Measurements from ENCODE around the gene PSEN1. TPM values are rescaled to one million over a fixed set of nuclear protein-coding genes. Genes with fewer than 3 reads are reported as not detected.
A peak's percentile ranks its signal among the peaks of the same experiment; 100 is the strongest.

The PSEN1 gene
- total RNA-seq, 1 experiment from 2014 or later: 26.9 TPM

DNA sequence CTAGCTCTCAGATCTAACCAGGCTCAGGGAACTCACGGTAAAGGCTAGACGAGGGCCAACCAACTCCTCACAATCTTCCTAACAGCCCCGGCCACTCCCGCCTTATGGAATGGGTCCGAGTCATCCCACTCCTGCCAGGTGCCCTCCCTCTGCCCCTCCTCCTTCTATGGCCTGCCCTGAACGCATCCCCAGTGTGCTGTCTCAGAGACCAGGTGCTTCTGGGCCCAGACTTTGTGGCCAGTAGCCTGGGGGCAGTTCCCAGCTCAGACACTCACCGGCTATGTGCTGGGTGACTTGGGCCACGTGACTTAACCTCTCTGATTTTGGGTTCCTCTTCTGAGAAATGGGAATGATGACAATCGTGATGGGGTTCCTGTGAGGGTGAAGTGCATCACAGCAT lies 123.5 kb downstream of the PSEN1 start:
- CTCF ChIA-PET: no interaction called here
- peak; percentile 59 for ATAC-seq
- Histone ChIP-seq H4K20me1 (ENCODE audit: insufficient read depth) (no peaks in the 10 kb centered on the region), H3K4me3 (replicated peaks in 1 of 2; ENCODE audit: low read depth in 1 of 2, low read length in 2 of 2) (no peak overlapping the region), H3K36me3 (ENCODE audit: control insufficient read depth in 1 of 2, insufficient read depth in 2 of 2, low read length in 2 of 2) (no peaks in the 10 kb centered on the region; a peak in 1 of 4 replicates), H3K79me2 (ENCODE audit: insufficient read depth, low read length) (no peaks in the 10 kb centered on the region), H3K27me3 (ENCODE audit: insufficient read depth, low read length) (no peaks in the 10 kb centered on the region), H3K9ac (ENCODE audit: low read length) (no peak overlapping the region), H3K4me2 (ENCODE audit: low read length) (no peak overlapping the region), H3K4me1 (ENCODE audit: control insufficient read depth in 1 of 2, insufficient read depth in 2 of 2, low read length in 2 of 2) (no peaks in the 10 kb centered on the region), H3K9me3 (ENCODE audit: control insufficient read depth in 1 of 2, insufficient read depth in 1 of 2, low read depth in 1 of 2, low read length in 2 of 2) (no peaks in the 10 kb centered on the region), H3K27ac (ENCODE audit: low read depth, low read length) (no peak overlapping the region), H3K9me2 (ENCODE audit: insufficient read depth) (no peaks in the 10 kb centered on the region), H2AFZ (ENCODE audit: low read depth, low read length, poor library complexity, severe bottlenecking) (no peak overlapping the region)
- RAD21 ChIA-PET (ENCODE audit: low non-redundant PET in 1 of 2, low total read pairs in 2 of 2, uncharacterized antibody in 2 of 2, unreplicated experiment in 2 of 2): no interaction called here
- intact Hi-C loops (cut with micrococcal nuclease): no loop called here
- TF ChIP-seq, protein P1, sequence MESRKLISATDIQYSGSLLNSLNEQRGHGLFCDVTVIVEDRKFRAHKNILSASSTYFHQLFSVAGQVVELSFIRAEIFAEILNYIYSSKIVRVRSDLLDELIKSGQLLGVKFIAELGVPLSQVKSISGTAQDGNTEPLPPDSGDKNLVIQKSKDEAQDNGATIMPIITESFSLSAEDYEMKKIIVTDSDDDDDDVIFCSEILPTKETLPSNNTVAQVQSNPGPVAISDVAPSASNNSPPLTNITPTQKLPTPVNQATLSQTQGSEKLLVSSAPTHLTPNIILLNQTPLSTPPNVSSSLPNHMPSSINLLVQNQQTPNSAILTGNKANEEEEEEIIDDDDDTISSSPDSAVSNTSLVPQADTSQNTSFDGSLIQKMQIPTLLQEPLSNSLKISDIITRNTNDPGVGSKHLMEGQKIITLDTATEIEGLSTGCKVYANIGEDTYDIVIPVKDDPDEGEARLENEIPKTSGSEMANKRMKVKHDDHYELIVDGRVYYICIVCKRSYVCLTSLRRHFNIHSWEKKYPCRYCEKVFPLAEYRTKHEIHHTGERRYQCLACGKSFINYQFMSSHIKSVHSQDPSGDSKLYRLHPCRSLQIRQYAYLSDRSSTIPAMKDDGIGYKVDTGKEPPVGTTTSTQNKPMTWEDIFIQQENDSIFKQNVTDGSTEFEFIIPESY (IDR thresholded peaks at IDR 0.05; ENCODE audit: extremely low read depth, insufficient replicate concordance, low read length): no peak
- no peak for TF ChIP-seq RAD21 (IDR thresholded peaks at IDR 0.05; ENCODE audit: low read depth)
- no peak for TF ChIP-seq EGR1 (IDR thresholded peaks at IDR 0.05; ENCODE audit: low read depth)
- no peak for TF ChIP-seq CEBPB (IDR thresholded peaks at IDR 0.05; ENCODE audit: low read depth)
- TF ChIP-seq SIN3A (IDR thresholded peaks at IDR 0.05; ENCODE audit: low read depth): no peak
- no peak for TF ChIP-seq EZH2 (IDR thresholded peaks at IDR 0.05)
- DNase-seq (ENCODE audit: low read depth, low spot score): no peak
- no TSS peak for BruUV-seq (replicated peaks)
- POLR2A ChIA-PET: no interaction called here

DNA sequence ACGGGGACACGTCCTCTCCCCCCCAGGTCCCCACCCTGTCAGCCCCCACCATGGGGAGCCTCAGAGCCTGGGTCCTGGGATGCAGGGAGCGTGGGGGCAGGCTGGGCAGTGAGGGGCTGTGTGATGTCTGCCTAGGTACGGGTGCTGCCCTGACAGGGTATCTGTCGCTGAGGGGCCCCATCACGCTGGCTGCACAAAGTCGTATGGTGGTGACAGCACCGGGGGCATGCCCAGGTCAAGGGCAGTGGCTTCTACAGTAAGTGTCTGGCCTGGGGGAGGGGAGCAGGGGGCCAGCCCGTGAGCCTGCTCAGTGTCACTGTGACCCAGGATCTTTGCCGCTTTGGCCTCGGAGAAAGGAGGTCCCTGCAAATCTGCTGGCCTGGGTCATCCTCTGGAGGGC lies 124.3 kb downstream of the PSEN1 start:
- ChIA-PET CTCF (no interaction called here), RAD21 (ENCODE audit: low non-redundant PET in 1 of 2, low total read pairs in 2 of 2, uncharacterized antibody in 2 of 2, unreplicated experiment in 2 of 2) (no interaction called here), POLR2A (no interaction called here)
- no peaks in the 10 kb centered on the region for H3K9me2 ChIP-seq (ENCODE audit: insufficient read depth)
- ATAC-seq: no peak
- no peak overlapping the region for H3K4me3 ChIP-seq (replicated peaks in 1 of 2; ENCODE audit: low read depth in 1 of 2, low read length in 2 of 2)
- BruUV-seq (replicated peaks): no TSS peak
- no peaks in the 10 kb centered on the region for H3K27me3 ChIP-seq (ENCODE audit: insufficient read depth, low read length)
- no peaks in the 10 kb centered on the region for H3K36me3 ChIP-seq (ENCODE audit: control insufficient read depth in 1 of 2, insufficient read depth in 2 of 2, low read length in 2 of 2)
- TF ChIP-seq, protein P2, sequence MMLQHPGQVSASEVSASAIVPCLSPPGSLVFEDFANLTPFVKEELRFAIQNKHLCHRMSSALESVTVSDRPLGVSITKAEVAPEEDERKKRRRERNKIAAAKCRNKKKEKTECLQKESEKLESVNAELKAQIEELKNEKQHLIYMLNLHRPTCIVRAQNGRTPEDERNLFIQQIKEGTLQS (IDR thresholded peaks at IDR 0.05): no peak
- TF ChIP-seq RAD21 (IDR thresholded peaks at IDR 0.05; ENCODE audit: low read depth) (no peak), EGR1 (IDR thresholded peaks at IDR 0.05; ENCODE audit: low read depth) (no peak), CBX3 (IDR thresholded peaks at IDR 0.05; ENCODE audit: low read depth) (no peak), POLR2AphosphoS5 (IDR thresholded peaks at IDR 0.05; ENCODE audit: low read depth, low read length) (no peak)
- no peaks in the 10 kb centered on the region for H3K4me1 ChIP-seq (ENCODE audit: control insufficient read depth in 1 of 2, insufficient read depth in 2 of 2, low read length in 2 of 2)
- no peak overlapping the region for H3K4me2 ChIP-seq (ENCODE audit: low read length)
- intact Hi-C loops (cut with micrococcal nuclease): no loop called here
- no peak overlapping the region for H2AFZ ChIP-seq (ENCODE audit: low read depth, low read length, poor library complexity, severe bottlenecking)
- no peaks in the 10 kb centered on the region for H3K79me2 ChIP-seq (ENCODE audit: insufficient read depth, low read length)
- H3K9me3 ChIP-seq (ENCODE audit: control insufficient read depth in 1 of 2, insufficient read depth in 1 of 2, low read depth in 1 of 2, low read length in 2 of 2): no peaks in the 10 kb centered on the region
- no peaks in the 10 kb centered on the region for H4K20me1 ChIP-seq (ENCODE audit: insufficient read depth)
- H3K27ac ChIP-seq (ENCODE audit: low read depth, low read length): no peak overlapping the region
- H3K9ac ChIP-seq (ENCODE audit: low read length): no peak overlapping the region
- no peak for DNase-seq (ENCODE audit: low read depth, low spot score)

Measured in HCT116 (cell line).